ENCODE measurements around the gene REN. TPM values are rescaled to one million over a fixed set of nuclear protein-coding genes. Genes with fewer than 3 reads are reported as not detected.

REN gene
- total RNA-seq, 1 donor from 2014 or later = not detected

DNA sequence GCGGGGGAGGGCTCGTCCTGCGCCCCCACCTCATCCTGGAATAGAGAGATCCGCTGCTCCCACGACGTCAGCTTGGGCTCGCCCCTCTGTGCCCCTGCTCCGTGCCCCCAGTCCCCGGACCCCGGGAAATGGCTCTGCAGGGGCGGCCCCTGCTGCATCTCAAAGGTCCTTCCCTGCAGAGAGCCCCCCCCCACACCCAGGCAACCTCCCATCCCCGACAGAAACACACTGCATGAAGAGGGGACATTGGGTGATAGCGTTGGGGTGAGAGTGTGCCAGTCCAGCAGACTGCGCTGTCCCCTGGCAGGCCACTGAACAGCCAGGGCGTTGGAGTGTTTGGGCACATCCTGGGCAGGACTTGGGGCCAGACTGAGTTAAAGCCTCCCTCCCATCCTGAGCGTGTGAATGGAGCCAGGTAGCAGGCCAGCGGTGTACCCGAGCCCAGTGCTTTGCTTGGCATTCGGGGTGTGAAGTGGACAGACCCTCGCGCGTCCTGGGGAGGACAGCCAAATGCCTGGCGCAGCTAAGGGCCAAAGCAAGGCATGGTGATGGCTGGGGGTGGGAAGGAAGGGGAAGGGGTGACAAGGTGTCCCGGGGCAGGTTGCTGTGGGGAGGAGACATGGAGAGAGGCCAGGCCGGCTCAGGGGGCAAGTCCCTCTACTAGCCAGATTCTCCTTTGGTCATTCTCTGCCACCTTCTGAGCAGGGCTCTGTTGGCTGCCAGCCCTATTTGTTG is 13.7 kb downstream of the REN start:
- TF ChIP-seq CTCF (IDR thresholded peaks at IDR 0.05) = no peak
- Histone ChIP-seq H3K36me3 (no peaks in the 10 kb centered on the region), H3K4me3 (peak overlapping the region; percentile 89 to 90), H3K4me1 (peaks cover 0 to 8% of the 10 kb centered on the region in 2 donors), H3K9me3 (no peaks in the 10 kb centered on the region), H3K27me3 (no peaks in the 10 kb centered on the region), H3K27ac (peak overlapping the region; percentile 88 to 94)
- intact Hi-C loops (cut with DNase I) = loop anchor here (5.0 kb wide), 1 partner anchor 355 kb away; no protein-coding TSS in a partner anchor
- no peak for DNase-seq (ENCODE audit: low spot score in 2 of 2)

GRCh38 chr1:204151552-204152309 is 14.4 kb downstream of the REN start, which contains the start of gene ETNK2:
Gene ETNK2 (minus strand): TSS chr1:204152044. CDS start chr1:204151852, 192 bp downstream.
- Histone ChIP-seq H3K27ac (peak within 1 kb of the TSS; percentile 88 to 94), H3K9me3 (no peaks in the 10 kb centered on the region), H3K36me3 (peaks cover 0 to under 1% of the 10 kb centered on the region in 2 donors), H3K27me3 (no peaks in the 10 kb centered on the region), H3K4me1 (peaks cover 0 to 8% of the 10 kb centered on the region in 2 donors), H3K4me3 (peak within 1 kb of the TSS; percentile 89 to 90)
- intact Hi-C loops (cut with DNase I) = loop anchor here (2.0 to 5.0 kb wide), 3 partner anchors 23 to 356 kb away; no protein-coding TSS in a partner anchor
- TF ChIP-seq CTCF (IDR thresholded peaks at IDR 0.05) = no peak
- peak; percentile 35 to 87 for DNase-seq (ENCODE audit: low spot score in 2 of 2)

DNA sequence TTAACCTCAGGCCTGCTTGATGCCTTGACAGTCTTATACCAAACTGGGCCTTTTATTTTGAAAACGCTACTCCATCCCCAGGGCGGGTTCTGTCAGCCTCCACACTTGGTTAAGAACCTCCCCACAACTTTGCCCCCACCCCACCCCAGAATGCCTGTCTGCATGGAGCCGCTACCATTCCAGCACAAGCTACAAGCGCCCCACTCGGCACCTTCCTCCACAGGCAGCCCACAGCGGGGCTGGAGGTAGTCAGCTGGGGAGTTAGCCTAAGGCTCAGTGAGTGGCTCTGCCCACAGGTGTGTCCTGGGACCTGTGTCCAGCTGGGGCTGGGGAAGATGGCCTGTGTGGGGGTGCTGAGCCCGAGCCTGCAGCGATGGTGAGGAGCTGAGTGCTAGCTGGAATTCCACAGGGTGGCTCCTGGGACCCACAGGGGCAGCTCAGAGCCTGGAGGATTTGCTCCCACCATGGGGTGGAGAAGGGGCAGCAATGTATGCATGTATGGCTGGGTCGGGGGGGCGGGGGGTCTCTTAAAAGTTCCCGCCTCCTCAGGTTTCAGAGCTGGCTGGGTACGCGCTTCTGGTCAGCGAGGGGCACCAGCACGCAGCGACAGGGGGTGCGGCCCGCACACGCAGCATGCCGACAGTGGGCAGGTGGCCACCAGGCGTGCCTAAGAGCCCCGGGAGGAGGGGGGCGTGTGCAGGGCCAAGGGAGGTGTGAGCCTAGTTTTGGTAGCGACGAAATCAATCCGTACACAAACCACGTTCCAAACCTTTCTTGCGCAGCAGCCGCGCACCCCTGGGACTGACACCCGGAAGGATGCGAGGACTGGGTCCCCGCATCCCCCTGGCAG is 15.2 kb downstream of the REN start:
- intact Hi-C loops (cut with DNase I) = loop anchor here (2.0 to 5.0 kb wide), 3 partner anchors 22 to 356 kb away; no protein-coding TSS in a partner anchor
- H3K27me3 ChIP-seq = no peaks in the 10 kb centered on the region
- no peaks in the 10 kb centered on the region for H3K9me3 ChIP-seq
- peaks cover 0 to 8% of the 10 kb centered on the region in 2 donors for H3K4me1 ChIP-seq
- DNase-seq (ENCODE audit: low spot score in 2 of 2) = no peak
- peak overlapping the region; percentile 88 to 94 for H3K27ac ChIP-seq
- H3K36me3 ChIP-seq = peaks cover 0 to 7% of the 10 kb centered on the region in 2 donors
- H3K4me3 ChIP-seq = peak overlapping the region; percentile 89 to 90
- no peak for TF ChIP-seq CTCF (IDR thresholded peaks at IDR 0.05)

DNA sequence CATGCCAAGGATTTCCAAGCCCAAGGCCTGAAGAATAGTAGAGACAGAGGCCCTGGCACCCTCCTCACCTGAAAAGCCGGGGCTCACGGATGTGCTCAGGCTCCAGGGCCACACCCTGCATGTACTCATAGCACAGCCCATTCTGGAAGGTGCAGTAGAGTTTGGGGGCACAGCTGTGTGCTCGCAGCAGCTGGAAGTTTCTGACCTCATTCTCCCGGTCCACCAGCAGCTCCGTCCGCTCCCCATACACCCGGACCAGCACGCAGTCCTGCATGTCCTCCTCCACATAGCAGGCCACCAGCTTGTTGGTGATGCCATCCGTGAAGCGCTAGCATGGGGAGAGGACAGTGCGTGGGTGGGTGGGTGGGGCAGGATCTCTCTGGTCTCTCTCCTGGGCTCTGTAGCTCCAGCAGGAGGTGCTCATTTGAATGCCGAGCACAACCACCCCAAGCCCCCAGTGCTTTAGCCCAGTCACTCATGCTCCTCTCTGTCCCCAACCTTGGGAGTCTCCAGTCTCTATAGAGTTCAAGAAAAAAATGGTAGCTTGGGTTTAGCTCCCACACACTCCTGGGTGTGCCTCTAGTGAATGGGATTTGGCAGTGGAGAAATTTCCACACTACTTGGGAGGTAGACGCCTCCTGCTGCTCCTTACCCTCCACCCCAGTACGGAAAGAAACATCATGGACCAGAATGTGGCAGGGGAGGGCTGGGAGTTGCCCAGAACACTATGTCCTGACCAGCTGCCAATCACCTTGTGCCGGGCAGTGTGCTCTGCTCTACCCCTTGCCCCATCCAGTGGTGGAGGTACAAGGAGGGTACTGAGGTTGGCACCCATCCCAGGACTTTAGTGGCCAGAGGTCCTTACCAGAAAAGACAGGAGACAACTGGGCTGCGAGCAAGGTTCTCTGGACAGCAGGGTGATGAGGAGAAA is 16.2 kb downstream of the REN start:
- Histone ChIP-seq H3K4me3 (peak overlapping the region in 1 of 2 donors; percentile 89), H3K27ac (peak overlapping the region; percentile 88 to 94), H3K36me3 (peaks cover under 1 to 16% of the 10 kb centered on the region in 2 donors), H3K9me3 (no peaks in the 10 kb centered on the region), H3K27me3 (no peaks in the 10 kb centered on the region), H3K4me1 (peaks cover 0 to 8% of the 10 kb centered on the region in 2 donors)
- no peak for TF ChIP-seq CTCF (IDR thresholded peaks at IDR 0.05)
- no peak for DNase-seq (ENCODE audit: low spot score in 2 of 2)
- intact Hi-C loops (cut with DNase I) = loop anchor here (2.0 to 5.0 kb wide), 3 partner anchors 21 to 357 kb away; no protein-coding TSS in a partner anchor
